Middle frontal gyrus (tissue), 1 donor: ENCODE results near the gene KLK14.

Source experiments
- DNase-seq: peaks from one replicate; pipeline ENCODE4 v3.0.0-alpha.2; 2015; ENCODE audit warnings: low spot score; ENCODE audit errors: extremely low spot score

The KLK14 gene

GRCh38 chr19:51082611-51083010 is at the start of gene KLK14:
KLK14 (minus strand) TSS chr19:51082887; CDS start chr19:51082614, 273 bp downstream.
- no peak for DNase-seq

- DNase-seq: no peak
Measured at GRCh38 chr19:51131780-51132680, 49.3 kb upstream of the KLK14 start.

GRCh38 chr19:51129716-51130115 is 47.0 kb upstream of the KLK14 start:
- no peak for DNase-seq

- no peak for DNase-seq
Measured at GRCh38 chr19:51128227-51128626, 45.5 kb upstream of the KLK14 start.

- no peak for DNase-seq
Measured at GRCh38 chr19:51127755-51128154, 45.1 kb upstream of the KLK14 start.

- DNase-seq: no peak
Measured at GRCh38 chr19:51127032-51127431, 44.3 kb upstream of the KLK14 start.

GRCh38 chr19:51125421-51126075 is 42.9 kb upstream of the KLK14 start:
- no peak for DNase-seq

- DNase-seq: no peak
Measured at GRCh38 chr19:51124729-51125128, 42.0 kb upstream of the KLK14 start, which contains the start of gene SIGLEC9. SIGLEC9 (plus strand) TSS chr19:51124906; CDS start chr19:51124975, 69 bp downstream.

- no peak for DNase-seq
Measured at GRCh38 chr19:51124216-51124615, 41.5 kb upstream of the KLK14 start.

- no peak for DNase-seq
Measured at GRCh38 chr19:51123802-51124201, 41.1 kb upstream of the KLK14 start.

- no peak for DNase-seq
Measured at GRCh38 chr19:51123381-51123800, 40.7 kb upstream of the KLK14 start.

GRCh38 chr19:51122112-51122981 is 39.7 kb upstream of the KLK14 start:
- DNase-seq: no peak

GRCh38 chr19:51121257-51121656 is 38.6 kb upstream of the KLK14 start:
- DNase-seq: no peak

- DNase-seq: no peak
Measured at GRCh38 chr19:51120160-51120559, 37.5 kb upstream of the KLK14 start.

- no peak for DNase-seq
Measured at GRCh38 chr19:51119611-51120010, 36.9 kb upstream of the KLK14 start.

- no peak for DNase-seq
Measured at GRCh38 chr19:51119101-51119500, 36.4 kb upstream of the KLK14 start.

GRCh38 chr19:51116736-51117286 is 34.1 kb upstream of the KLK14 start:
- no peak for DNase-seq

- DNase-seq: no peak
Measured at GRCh38 chr19:51114087-51114729, 31.5 kb upstream of the KLK14 start.

GRCh38 chr19:51111606-51112005 is 28.9 kb upstream of the KLK14 start:
- no peak for DNase-seq

- no peak for DNase-seq
Measured at GRCh38 chr19:51110666-51110971, 27.9 kb upstream of the KLK14 start.

GRCh38 chr19:51108805-51109146 is 26.1 kb upstream of the KLK14 start:
- no peak for DNase-seq
